Muscle of back (tissue), 11 donors: Measurements from ENCODE around the gene SLC3A2. TPM values are rescaled to one million over a fixed set of nuclear protein-coding genes. Genes with fewer than 3 reads are reported as not detected.
"Not testable (repeated sequence)": the region's sequence is repeated elsewhere in the genome, so short reads cannot be mapped to it uniquely, and the experiment has no call there.

Experiments used
- DNase-seq, 3 donors: peaks; one replicate each; pipeline versions ENCODE4 v3.0.0 to v3.0.0-alpha.2; 2013
- polyA plus RNA-seq, 10 donors: library from polyadenylated mRNA; unstranded; fragments of 120-200 nt; gene quantifications; one replicate each; pipeline ENCODE4 v1.2.1, GENCODE V29; 2013; ENCODE audit not compliant: insufficient read length in 10 of 10

SLC3A2 gene
- polyA plus RNA-seq, 10 donors, result 33.4 to 60.9 (median 42.8) TPM

DNA sequence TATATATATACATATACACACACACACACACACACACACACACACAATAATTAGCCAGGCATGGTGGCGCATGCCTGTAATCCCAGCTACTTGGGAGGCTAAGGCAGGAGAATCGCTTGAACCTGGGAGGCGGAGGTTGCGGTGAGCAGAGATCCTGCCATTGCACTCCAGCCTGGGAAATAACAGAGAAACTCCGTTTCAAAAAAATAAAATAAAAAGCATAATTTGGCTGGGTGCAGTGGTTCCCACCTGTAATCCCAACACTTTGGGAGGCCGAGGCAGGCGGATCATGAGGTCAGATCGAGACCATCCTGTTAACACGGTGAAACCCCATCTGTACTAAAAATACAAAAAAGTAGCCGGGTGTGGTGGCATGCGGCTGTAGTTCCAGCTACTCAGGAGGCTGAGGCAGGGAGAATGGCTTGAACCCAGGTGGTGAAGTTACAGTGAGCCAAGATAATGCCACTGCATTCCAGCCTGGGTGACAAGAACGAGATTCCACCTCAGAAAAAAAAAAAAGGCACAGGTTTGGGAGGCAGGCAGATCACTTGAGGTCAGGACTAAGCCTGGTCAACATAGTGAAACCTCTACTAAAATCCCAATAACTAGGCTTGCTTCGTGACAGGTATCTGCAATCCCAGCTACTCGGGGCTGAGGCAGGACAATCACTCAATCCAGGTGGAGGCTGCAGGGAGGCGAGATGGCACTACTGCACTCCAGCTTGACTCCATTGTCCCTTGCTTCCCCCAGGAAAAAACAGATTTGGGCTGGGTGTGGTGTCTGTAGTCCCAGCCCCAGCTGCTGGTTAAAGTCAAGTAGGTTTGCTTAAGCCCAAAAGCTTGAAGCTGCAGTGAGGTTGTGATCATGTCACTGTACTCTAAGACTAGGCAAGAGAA lies 29.5 kb upstream of the SLC3A2 start:
- DNase-seq, result no peak

DNA sequence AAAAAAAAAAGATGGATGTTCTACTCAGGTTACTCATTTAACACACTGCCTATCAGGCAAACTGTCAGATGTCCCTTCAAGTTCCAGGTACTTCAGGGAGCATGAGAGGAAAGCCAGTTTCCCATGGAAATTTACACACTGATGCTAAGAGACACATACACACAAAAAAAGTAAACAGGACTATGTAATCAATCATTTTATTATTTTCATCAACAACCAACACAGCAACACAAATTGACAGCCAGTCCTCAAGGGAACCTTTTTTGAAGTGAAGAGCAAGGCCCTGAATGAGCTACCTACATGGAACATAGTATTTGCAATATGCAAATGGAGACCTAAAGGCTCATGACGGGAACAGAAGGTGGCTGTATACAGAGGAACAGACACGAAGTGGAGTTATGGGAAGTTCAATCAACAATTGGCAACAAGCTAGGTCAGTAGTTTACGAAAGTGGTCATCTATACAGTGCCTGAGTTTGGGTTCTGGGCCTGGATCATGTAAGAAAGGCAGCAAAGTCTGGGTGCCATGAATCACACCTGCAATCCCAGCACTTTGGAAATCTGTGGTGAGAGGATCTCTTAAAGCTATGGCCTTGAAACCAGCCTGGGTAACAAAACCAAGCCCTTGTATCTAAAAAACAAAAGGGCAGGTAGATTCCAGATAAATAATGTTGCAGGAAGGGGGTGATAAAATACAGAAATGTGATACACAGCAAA lies 28.7 kb upstream of the SLC3A2 start:
- no peak for DNase-seq

GRCh38 chr11:62852523-62853188 lies 28.0 kb upstream of the SLC3A2 start:
- DNase-seq, result no peak

DNA sequence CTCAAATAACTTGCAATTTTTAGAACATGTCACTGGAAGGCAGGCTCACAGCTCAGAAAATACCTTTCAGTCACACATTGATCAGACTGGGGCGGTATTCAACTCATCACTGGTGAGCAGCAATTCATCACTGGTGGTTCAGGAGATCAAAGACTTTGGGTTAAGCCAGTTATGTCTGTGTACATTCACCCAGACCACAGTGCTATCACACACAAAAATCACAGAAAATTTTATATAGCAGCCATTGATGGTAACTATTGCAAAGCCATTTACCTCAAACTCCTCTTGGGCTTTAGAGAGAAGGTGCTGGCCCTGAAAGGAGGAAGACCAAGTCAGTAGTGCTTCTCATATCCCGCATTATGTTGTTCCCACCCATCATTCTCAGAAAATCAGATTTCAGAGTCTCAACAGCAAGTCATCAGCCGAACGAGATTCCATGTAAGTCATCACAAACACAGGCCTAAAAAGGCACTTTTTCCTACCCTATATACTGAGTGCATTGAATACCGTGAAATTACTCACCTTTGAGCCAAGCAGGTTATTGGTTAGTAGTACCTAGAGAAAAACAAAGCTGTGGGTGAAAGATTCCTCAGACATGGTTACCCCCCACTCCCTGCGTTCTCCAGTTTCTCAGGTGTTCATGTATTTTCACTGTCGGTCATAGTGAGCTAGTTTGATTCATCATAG lies 27.3 kb upstream of the SLC3A2 start:
- DNase-seq, result no peak

DNA sequence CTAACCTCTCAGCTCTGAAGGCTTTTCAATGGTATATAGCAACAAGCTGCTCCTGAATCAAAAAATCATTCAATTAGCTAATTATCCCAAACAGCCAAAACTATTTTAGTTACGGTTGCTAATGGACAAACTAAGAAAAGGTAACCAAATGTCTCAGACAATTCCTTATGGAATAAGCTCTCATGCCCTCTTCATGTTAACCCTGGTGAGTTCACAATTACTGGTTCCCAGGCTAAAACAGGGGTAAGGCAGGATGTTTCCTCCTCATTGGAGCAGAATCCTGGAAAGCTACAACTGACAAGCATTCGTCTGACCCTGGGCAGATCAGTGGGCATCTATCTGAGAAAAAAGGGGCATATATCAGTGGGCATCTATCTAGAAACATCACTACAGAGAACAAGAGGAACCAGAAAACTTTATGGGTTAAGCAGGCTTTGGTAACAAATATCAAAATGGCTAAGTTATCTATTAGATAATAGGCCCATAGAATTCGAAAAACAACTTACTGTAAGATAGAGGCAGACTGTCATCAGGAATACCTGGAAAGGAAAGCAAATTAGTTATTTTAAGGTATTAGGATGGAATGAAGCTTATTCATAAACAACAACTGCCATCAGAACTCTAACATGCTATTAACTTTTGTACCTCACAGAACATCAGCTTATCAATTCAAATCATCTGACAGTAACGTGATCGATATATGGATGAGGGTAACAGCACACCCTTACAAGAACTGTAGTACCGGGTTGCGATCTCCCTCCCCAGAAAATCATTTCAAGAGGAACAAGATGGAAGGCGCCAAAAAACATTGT lies 26.5 kb upstream of the SLC3A2 start:
- no peak for DNase-seq

- peak in 1 of 3 donors; percentile 25 for DNase-seq
Observed at GRCh38 chr11:62854825-62855570, 25.7 kb upstream of the SLC3A2 start.

DNA sequence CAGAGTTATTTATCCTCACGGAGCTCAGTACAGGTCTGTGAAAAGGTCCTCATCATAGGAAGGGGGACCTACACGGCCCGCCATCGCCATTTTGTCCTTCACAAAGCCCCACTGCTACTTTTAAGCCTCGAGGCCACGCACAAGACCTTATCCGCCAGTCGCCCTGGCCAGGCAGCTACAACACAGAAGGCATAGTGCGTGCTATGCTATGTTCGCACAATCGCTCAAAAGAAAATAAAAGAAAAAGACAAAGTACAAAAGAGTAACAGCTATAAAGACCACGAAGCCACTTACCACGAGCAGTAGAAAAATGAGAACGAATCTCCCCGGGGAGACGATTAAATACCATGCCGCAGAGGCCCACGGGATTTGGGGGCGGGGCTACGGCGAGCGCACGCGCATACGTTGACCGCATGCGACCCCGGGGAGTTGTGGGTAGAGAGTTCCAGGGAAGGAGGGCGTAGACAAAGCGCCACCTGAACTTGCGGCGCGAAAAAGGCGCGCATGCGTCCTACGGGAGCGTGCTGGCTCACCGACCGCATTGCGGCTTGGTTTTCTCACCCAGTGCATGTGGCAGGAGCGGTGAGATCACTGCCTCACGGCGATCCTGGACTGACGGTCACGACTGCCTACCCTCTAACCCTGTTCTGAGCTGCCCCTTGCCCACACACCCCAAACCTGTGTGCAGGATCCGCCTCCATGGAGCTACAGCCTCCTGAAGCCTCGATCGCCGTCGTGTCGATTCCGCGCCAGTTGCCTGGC lies 24.9 kb upstream of the SLC3A2 start:
- DNase-seq, result peak; percentile 97 to 98 (median 98)

- DNase-seq, result no peak
Observed at GRCh38 chr11:62856333-62856895, 24.3 kb upstream of the SLC3A2 start.

DNA sequence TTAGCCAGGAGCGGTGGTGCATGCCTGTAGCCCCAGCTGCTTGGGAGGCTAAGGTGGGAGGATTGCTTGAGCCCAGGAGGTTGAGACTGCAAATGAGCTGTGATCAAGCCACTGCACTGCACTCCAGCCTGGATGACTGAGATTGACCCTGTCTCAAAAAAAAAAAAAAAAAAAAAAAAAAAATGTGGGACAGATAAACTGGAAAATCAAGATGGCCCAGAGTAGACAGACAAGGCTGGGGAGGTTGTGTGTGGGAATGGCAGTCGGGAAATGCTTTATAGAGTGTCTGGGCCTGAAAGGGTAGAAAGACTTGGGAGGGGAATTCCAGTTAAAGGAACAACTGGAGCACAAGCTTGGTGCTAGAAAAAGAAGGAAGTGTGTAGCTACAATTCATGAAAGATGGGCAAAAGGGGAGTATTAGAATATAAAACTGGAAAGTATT lies 23.1 kb upstream of the SLC3A2 start:
- no peak for DNase-seq

DNA sequence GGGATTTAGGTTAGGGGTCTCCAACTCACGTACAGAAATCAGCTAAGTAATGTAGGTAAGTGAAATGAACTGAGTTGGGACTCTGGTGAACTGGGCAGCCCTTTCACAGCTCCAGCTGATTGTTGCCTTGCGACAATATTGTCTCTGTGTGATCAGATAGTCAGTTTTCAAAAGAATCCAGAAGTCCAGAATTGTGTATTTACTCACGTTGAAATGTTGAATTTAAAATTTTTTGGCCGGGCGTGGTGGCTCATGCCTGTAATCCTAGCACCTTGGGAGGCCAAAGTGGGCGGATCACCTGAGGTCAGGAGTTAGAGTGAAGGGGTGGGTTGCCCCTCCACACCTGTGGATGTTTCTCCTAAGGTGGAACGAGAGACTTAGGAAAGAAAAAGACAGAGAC lies 22.5 kb upstream of the SLC3A2 start:
- no peak for DNase-seq

GRCh38 chr11:62859281-62859703 lies 21.4 kb upstream of the SLC3A2 start:
- DNase-seq, result not testable (repeated sequence)

DNA sequence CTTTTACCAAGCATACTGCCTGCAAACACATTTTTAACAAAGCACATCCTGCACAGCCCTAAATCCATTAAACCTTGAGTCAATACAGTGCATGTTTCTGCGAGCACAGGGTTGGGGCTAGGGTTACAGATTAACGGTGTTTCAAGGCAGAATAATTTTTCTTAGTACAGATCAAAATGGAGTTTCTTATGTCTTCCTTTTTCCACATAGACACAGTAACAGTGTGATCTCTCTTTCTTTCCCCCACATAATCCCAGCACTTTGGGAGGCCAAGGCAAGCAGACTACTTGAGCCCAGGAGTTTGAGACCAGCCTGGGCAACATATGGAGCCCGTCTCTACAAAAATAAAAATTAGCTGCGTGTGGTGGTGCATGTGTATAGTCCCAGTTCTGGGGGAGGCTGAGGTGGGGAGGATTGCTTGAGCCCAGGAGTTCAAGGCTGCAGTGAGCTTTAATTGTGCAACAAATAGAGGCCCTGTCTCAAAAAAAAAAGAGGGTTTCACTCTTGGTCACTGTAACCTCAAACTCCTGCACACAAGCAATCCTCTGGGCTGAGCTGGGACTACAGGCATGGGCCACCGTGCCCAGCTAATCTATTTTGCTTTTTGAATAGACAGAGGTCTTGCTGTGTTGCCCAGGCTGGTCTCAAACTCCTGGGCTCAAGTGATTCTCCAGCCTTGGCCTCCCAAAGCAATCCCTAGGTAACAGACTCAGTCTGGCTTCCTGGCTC lies 19.7 kb upstream of the SLC3A2 start:
- DNase-seq, result no peak

- not testable (repeated sequence) for DNase-seq
Observed at GRCh38 chr11:62861564-62862192, 19.0 kb upstream of the SLC3A2 start.

DNA sequence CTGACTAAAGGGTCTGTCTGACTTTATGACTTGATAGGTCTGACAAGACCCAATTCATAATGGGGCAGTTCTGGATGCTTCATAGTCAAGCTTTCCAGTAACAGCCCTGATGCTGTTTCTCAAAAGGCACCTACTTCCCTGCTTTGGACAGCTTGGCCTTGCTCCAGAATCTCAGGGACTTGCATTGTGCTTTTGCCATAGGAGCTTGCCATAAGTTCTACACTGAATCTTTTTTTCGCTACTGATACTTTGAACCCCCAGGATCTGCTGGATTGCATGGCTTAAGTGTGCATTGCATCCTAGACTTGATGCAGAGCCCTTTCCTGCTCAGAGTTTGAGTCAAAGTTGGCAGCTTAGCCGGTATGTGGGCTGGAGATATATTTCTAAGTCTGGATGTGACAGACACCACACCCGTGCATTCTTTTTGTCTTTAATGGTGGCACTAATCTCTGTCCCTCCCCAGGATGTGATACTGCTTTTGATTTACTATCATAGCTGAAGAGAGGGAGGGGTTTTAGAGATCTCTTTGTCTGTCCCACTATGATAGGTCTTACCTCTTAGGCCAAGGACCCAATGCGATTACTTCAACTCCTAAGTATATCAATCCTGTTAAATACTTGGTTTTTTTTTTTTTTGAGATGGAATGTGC lies 16.9 kb upstream of the SLC3A2 start:
- DNase-seq, result no peak

DNA sequence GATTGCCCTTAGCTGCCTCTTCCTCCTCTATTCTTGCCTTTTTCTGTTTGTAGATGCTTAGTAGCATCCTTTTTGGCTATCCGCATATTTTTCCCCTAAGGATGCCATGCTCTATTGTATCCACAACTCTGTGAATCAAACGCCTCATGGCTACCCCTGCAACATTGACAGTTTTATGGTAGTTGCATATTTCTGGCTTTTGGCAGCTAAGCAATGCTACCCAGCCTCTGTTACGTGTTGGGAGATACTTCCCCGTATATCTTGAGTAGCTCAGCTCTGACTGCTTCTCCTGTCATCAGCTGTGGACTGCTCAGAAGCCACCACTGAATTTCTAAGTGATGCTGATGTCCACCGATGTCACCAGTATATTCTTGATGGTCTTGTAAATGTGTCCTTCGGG lies 15.1 kb upstream of the SLC3A2 start:
- DNase-seq, result no peak

- DNase-seq, result no peak
Observed at GRCh38 chr11:62874851-62875250, 5.8 kb upstream of the SLC3A2 start.
